Measurements from ENCODE around the gene MCAT. TPM values are rescaled to one million over a fixed set of nuclear protein-coding genes. Genes with fewer than 3 reads are reported as not detected.

Gene MCAT
- total and polyA plus RNA-seq, 7 experiments from 2014 or later, result 7.1 to 17.9 (median 10.5) TPM

- intact Hi-C loops (cut with micrococcal nuclease), result no loop called here
- ATAC-seq (no peak), DNase-seq (no peak)
- H3K4me1 ChIP-seq (ENCODE audit: control insufficient read depth in 2 of 2, insufficient read depth in 2 of 2, low read length in 2 of 2), result no peaks in the 10 kb centered on the region
- H3K36me3 Mint-ChIP-seq, result peaks cover 0 to 26% (median 12%) of the 10 kb centered on the region in 5 donors
- H3K27ac ChIP-seq (ENCODE audit: low read depth, low read length), result no peak overlapping the region
- H3K27ac Mint-ChIP-seq, result peak overlapping the region in 2 of 9 donors; percentile 14 to 61
- H3K27me3 Mint-ChIP-seq, result no peaks in the 10 kb centered on the region
- H3K4me3 Mint-ChIP-seq, result no peak overlapping the region
- H3K9me3 ChIP-seq (ENCODE audit: control insufficient read depth in 2 of 3, low read length in 3 of 3), result no peaks in the 10 kb centered on the region
- CTCF ChIA-PET, result no interaction called here
- H3K4me1 Mint-ChIP-seq, result peaks cover 0 to 6% (median 2%) of the 10 kb centered on the region in 7 donors
- H3K9me3 Mint-ChIP-seq, result no peaks in the 10 kb centered on the region
- H3K27me3 ChIP-seq (ENCODE audit: control insufficient read depth in 2 of 2, insufficient read depth in 2 of 2, low read length in 2 of 2), result no peaks in the 10 kb centered on the region
- POLR2A ChIA-PET, result no interaction called here
- peaks cover 0 to 59% (median 0%) of the 10 kb centered on the region in 3 experiments for H3K36me3 ChIP-seq (ENCODE audit: control insufficient read depth in 2 of 3, insufficient read depth in 3 of 3, low read length in 3 of 3)
- no peak overlapping the region for H3K4me3 ChIP-seq (ENCODE audit: low read length)
Measured at GRCh38 chr22:43133401-43133800, 9.8 kb downstream of the MCAT start.

GRCh38 chr22:43131773-43132501 is 11.3 kb downstream of the MCAT start:
- DNase-seq, result no peak
- H3K36me3 ChIP-seq (ENCODE audit: control insufficient read depth in 2 of 3, insufficient read depth in 3 of 3, low read length in 3 of 3), result peaks cover 0 to 45% (median 0%) of the 10 kb centered on the region in 3 experiments
- H3K27me3 Mint-ChIP-seq, result no peaks in the 10 kb centered on the region
- no peaks in the 10 kb centered on the region for H3K27me3 ChIP-seq (ENCODE audit: control insufficient read depth in 2 of 2, insufficient read depth in 2 of 2, low read length in 2 of 2)
- peaks cover 0 to 17% (median 8%) of the 10 kb centered on the region in 5 donors for H3K36me3 Mint-ChIP-seq
- intact Hi-C loops (cut with micrococcal nuclease), result no loop called here
- H3K4me3 ChIP-seq (ENCODE audit: low read length), result no peak overlapping the region
- no peak for ATAC-seq
- no peaks in the 10 kb centered on the region for H3K4me1 ChIP-seq (ENCODE audit: control insufficient read depth in 2 of 2, insufficient read depth in 2 of 2, low read length in 2 of 2)
- ChIA-PET POLR2A (no interaction called here), CTCF (no interaction called here)
- no peak overlapping the region for H3K27ac Mint-ChIP-seq
- no peaks in the 10 kb centered on the region for H3K9me3 Mint-ChIP-seq
- H3K4me1 Mint-ChIP-seq, result peaks cover 0 to 6% (median 0%) of the 10 kb centered on the region in 7 donors
- H3K4me3 Mint-ChIP-seq, result no peak overlapping the region
- no peaks in the 10 kb centered on the region for H3K9me3 ChIP-seq (ENCODE audit: control insufficient read depth in 2 of 3, low read length in 3 of 3)
- no peak overlapping the region for H3K27ac ChIP-seq (ENCODE audit: low read depth, low read length)

GRCh38 chr22:43129426-43130425 is 13.5 kb downstream of the MCAT start:
- H3K27ac Mint-ChIP-seq, result no peak overlapping the region
- intact Hi-C loops (cut with micrococcal nuclease), result no loop called here

GRCh38 chr22:43128928-43129424 is 14.2 kb downstream of the MCAT start:
- no peaks in the 10 kb centered on the region for H3K27me3 Mint-ChIP-seq
- peaks cover 0 to 12% (median 4%) of the 10 kb centered on the region in 5 donors for H3K36me3 Mint-ChIP-seq
- CTCF ChIA-PET, result no interaction called here

More at GRCh38 chr22:43129426-43130425, 13.5 kb downstream of the MCAT start:
- H3K4me1 Mint-ChIP-seq, result peaks cover 0 to 6% (median 0%) of the 10 kb centered on the region in 7 donors
- no peaks in the 10 kb centered on the region for H3K27me3 Mint-ChIP-seq
- H3K27ac ChIP-seq (ENCODE audit: low read depth, low read length), result no peak overlapping the region
- peaks cover 0 to 30% (median 0%) of the 10 kb centered on the region in 3 experiments for H3K36me3 ChIP-seq (ENCODE audit: control insufficient read depth in 2 of 3, insufficient read depth in 3 of 3, low read length in 3 of 3)
- DNase-seq (no peak), ATAC-seq (peak; percentile 26)
- no peaks in the 10 kb centered on the region for H3K9me3 Mint-ChIP-seq
- ChIA-PET POLR2A (no interaction called here), CTCF (no interaction called here)
- H3K4me1 ChIP-seq (ENCODE audit: control insufficient read depth in 2 of 2, insufficient read depth in 2 of 2, low read length in 2 of 2), result no peaks in the 10 kb centered on the region
- H3K9me3 ChIP-seq (ENCODE audit: control insufficient read depth in 2 of 3, low read length in 3 of 3), result no peaks in the 10 kb centered on the region
- no peaks in the 10 kb centered on the region for H3K27me3 ChIP-seq (ENCODE audit: control insufficient read depth in 2 of 2, insufficient read depth in 2 of 2, low read length in 2 of 2)
- H3K4me3 ChIP-seq (ENCODE audit: low read length), result no peak overlapping the region
- H3K4me3 Mint-ChIP-seq, result no peak overlapping the region
- peaks cover 0 to 14% (median 7%) of the 10 kb centered on the region in 5 donors for H3K36me3 Mint-ChIP-seq

GRCh38 chr22:43128116-43128515 is 15.1 kb downstream of the MCAT start:
- ChIA-PET CTCF (no interaction called here), POLR2A (no interaction called here)
- H3K9me3 Mint-ChIP-seq, result no peaks in the 10 kb centered on the region
- H3K27me3 ChIP-seq (ENCODE audit: control insufficient read depth in 2 of 2, insufficient read depth in 2 of 2, low read length in 2 of 2), result no peaks in the 10 kb centered on the region
- peaks cover 0 to 9% (median 0%) of the 10 kb centered on the region in 5 donors for H3K36me3 Mint-ChIP-seq
- H3K4me3 Mint-ChIP-seq, result no peak overlapping the region
- no peaks in the 10 kb centered on the region for H3K9me3 ChIP-seq (ENCODE audit: control insufficient read depth in 2 of 3, low read length in 3 of 3)
- no peak overlapping the region for H3K4me3 ChIP-seq (ENCODE audit: low read length)
- peaks cover 0 to 6% (median 0%) of the 10 kb centered on the region in 7 donors for H3K4me1 Mint-ChIP-seq
- no peaks in the 10 kb centered on the region for H3K4me1 ChIP-seq (ENCODE audit: control insufficient read depth in 2 of 2, insufficient read depth in 2 of 2, low read length in 2 of 2)
- H3K27ac Mint-ChIP-seq, result no peak overlapping the region
- peaks cover 0 to 22% (median 0%) of the 10 kb centered on the region in 3 experiments for H3K36me3 ChIP-seq (ENCODE audit: control insufficient read depth in 2 of 3, insufficient read depth in 3 of 3, low read length in 3 of 3)
- intact Hi-C loops (cut with micrococcal nuclease), result no loop called here
- no peak for DNase-seq
- no peaks in the 10 kb centered on the region for H3K27me3 Mint-ChIP-seq
- ATAC-seq, result no peak
- H3K27ac ChIP-seq (ENCODE audit: low read depth, low read length), result no peak overlapping the region

More at GRCh38 chr22:43128928-43129424, 14.2 kb downstream of the MCAT start:
- POLR2A ChIA-PET, result no interaction called here
- intact Hi-C loops (cut with micrococcal nuclease), result no loop called here
- ATAC-seq (peak; percentile 41), DNase-seq (no peak)
- Mint-ChIP-seq H3K4me3 (no peak overlapping the region), H3K27ac (no peak overlapping the region), H3K4me1 (peaks cover 0 to 6% (median 0%) of the 10 kb centered on the region in 7 donors), H3K9me3 (no peaks in the 10 kb centered on the region)
- peaks cover 0 to 24% (median 0%) of the 10 kb centered on the region in 3 experiments for H3K36me3 ChIP-seq (ENCODE audit: control insufficient read depth in 2 of 3, insufficient read depth in 3 of 3, low read length in 3 of 3)
- H3K4me1 ChIP-seq (ENCODE audit: control insufficient read depth in 2 of 2, insufficient read depth in 2 of 2, low read length in 2 of 2), result no peaks in the 10 kb centered on the region
- no peaks in the 10 kb centered on the region for H3K27me3 ChIP-seq (ENCODE audit: control insufficient read depth in 2 of 2, insufficient read depth in 2 of 2, low read length in 2 of 2)
- no peak overlapping the region for H3K4me3 ChIP-seq (ENCODE audit: low read length)
- no peaks in the 10 kb centered on the region for H3K9me3 ChIP-seq (ENCODE audit: control insufficient read depth in 2 of 3, low read length in 3 of 3)
- no peak overlapping the region for H3K27ac ChIP-seq (ENCODE audit: low read depth, low read length)

- H3K4me1 ChIP-seq (ENCODE audit: control insufficient read depth in 2 of 2, insufficient read depth in 2 of 2, low read length in 2 of 2), result no peaks in the 10 kb centered on the region
- H3K9me3 ChIP-seq (ENCODE audit: control insufficient read depth in 2 of 3, low read length in 3 of 3), result no peaks in the 10 kb centered on the region
- Mint-ChIP-seq H3K27ac (no peak overlapping the region), H3K27me3 (no peaks in the 10 kb centered on the region), H3K36me3 (peaks cover 0 to 9% (median 0%) of the 10 kb centered on the region in 5 donors), H3K4me3 (no peak overlapping the region), H3K4me1 (peaks cover 0 to 6% (median 0%) of the 10 kb centered on the region in 7 donors), H3K9me3 (no peaks in the 10 kb centered on the region)
- no peak overlapping the region for H3K27ac ChIP-seq (ENCODE audit: low read depth, low read length)
- intact Hi-C loops (cut with micrococcal nuclease), result no loop called here
- POLR2A ChIA-PET, result no interaction called here
- CTCF ChIA-PET, result no interaction called here
- H3K4me3 ChIP-seq (ENCODE audit: low read length), result no peak overlapping the region
- H3K27me3 ChIP-seq (ENCODE audit: control insufficient read depth in 2 of 2, insufficient read depth in 2 of 2, low read length in 2 of 2), result no peaks in the 10 kb centered on the region
- H3K36me3 ChIP-seq (ENCODE audit: control insufficient read depth in 2 of 3, insufficient read depth in 3 of 3, low read length in 3 of 3), result peaks cover 0 to 14% (median 0%) of the 10 kb centered on the region in 3 experiments
- ATAC-seq, result no peak
- no peak for DNase-seq
Measured at GRCh38 chr22:43127166-43127908, 15.9 kb downstream of the MCAT start.

All from naive thymus-derived CD4-positive, alpha-beta T cell (primary cell).